Suppressor macrophage (primary cell): ENCODE results near the gene PCSK6.
"Not testable (repeated sequence)": the region's sequence is repeated elsewhere in the genome, so short reads cannot be mapped to it uniquely, and the experiment has no call there.

Source experiments
- DNase-seq, 4 experiments: peaks; one replicate each; pipeline ENCODE4 v3.0.0-alpha.2; 2020 to 2022

Gene PCSK6

GRCh38 chr15:101458908-101459578, 30.5 kb downstream of the PCSK6 start:
- peak in 2 of 4 experiments; percentile 16 to 53 for DNase-seq

DNA sequence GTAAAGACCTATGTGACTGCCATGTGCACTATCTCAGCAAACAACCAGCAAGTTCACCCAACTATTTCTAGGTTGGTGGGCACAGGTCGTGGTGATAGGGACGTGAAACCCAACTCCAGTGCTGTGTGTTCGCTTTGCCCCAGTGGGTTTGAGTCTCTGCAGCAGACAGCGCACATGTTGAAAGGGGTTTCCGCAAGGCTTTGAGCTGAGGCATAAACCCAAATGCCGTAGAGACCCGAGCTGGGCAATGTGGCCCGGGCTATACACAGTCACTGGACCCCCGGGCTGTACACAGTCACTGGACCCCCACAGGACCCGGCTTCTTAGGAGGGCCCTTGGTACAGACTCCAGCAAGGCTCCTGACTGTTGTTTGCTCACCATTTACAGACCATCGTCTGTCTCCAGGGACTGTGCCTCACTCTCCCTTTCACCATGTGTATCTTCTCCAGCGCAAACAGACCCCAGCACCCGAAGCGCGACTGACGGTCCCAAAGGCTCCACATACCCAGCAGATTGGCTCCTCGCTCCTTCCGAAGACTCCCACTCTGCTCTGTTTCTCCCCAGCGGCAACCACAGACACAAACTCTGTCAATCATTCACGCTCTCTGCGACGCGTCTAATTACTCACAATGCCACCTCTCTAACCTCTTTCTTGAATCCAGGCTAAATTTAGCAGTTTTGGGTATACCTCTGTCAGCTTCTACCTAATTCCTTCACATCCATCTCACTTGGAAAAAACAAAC, 31.2 kb downstream of the PCSK6 start:
- no peak for DNase-seq

DNA sequence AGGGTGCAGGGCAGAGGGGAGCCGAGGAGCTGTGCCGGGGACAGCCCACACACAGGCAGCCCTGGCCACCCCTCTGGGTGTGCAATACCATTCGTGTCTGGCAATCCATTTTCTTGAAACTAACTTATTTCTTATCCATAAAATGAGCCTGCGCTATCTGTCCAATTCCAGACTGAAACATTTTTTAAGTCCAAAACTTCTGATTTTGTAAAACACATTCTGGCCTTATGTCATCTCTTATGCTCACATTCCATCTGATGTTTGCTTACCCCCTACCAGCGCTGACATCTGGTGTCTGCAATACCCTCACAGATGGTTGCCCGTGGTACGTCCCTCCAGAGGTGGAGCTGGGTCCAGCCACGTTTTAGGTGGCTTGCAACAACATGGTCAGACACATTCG, 31.8 kb downstream of the PCSK6 start:
- no peak for DNase-seq

DNA sequence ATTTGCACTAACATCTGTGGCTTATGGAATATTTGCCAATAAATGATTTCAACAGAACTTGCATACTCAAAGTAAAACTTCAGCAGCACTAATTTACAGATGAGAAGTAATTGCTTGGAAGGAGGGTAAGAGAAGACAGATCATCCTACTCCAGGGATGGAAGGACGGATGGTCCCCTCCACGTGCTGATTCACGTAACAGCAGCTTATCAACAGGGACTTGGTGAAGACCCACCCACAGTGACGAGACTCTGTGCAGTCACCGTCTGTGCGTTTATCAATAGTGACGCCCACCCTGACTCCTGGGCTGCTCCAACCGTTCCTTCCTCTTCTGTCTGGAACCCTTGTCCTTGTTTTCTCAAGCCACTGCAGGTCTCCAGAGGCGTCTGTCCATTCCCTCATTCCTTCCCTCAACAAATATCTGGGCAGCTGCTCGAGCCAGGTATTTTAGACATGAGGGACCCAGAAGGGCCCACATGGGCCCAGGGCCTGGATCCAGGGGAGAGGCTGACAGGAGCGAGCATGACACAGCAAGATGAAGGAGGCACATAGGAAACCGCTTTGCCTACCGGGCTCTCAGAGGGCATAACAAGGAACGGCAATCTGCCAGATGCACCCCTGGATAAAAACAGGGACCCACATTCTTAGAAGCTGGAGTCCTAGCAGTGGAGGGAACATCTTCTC, 33.3 kb downstream of the PCSK6 start:
- peak; percentile 15 to 49 (median 45) for DNase-seq

DNA sequence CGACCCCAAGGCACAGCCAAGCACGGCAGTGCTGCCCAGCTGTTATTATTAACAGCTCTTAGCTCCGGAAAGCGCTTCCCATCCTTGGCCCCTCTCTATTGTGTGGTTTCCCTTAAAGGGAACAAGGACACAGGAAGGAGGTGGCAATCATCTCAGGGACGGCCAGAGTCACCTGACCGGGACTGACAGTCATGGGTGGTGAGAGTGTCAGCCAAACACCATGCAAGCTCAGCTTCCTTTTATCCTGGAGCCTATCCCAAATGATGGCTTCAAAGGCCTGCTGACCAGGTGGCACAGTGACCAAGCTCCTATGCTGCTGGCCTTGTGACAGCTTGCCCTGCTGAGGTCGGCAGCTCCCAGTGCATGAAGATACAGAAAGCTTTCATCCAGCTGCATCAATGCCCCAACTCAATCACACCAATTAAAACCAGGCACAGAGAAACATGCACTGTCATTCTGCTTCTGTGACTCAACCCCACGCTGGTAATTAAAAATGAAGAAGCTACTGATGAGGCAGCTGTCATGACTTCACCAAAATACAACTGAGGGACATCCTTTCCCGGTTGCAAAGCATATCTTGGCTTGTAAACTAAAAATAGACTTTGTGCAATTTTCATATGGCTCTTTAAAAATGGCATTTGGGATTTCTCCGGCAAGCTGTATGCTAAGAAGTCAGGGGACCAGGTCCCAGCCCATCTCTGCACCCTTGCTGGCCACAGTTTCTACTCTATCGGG, 34.0 kb downstream of the PCSK6 start:
- DNase-seq: peak; percentile 83 to 92 (median 89)

DNA sequence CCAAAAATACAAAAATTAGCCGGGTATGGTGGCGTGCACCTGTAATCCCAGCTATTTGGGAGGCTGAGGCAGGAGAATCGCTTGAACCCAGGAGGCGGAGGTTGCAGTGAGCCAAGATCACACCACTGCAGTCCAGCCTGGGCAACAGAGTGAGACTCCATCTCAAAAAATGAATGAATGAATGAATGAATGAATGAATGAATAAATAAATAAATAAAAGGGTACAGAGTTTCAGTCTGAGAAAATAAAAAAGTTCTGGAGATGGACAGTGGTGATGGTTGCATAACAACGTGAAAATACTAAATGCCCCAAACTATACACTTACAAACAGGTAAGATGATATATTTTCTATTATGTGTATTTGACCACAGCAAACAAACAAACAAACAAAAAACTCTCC, 34.7 kb downstream of the PCSK6 start:
- not testable (repeated sequence) for DNase-seq

DNA sequence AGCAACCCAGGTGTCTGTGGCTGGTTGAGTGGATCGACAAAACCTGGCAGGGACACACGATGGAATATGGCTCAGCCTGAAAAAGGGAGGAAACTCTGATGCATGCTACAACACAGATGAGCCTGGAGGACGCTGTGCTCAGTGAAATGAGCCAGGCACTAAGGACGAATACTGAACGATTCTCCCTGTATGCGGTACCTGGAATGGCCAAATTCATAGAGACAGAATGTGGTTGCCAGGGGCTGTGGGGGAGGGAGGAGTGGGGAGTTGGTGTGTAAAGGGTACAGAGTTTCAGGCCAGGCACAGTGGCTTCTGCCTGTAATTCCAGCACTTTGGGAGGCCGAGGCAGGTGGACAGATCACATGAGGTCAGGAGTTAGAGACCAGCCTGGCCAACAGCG, 35.1 kb downstream of the PCSK6 start:
- DNase-seq: no peak

DNA sequence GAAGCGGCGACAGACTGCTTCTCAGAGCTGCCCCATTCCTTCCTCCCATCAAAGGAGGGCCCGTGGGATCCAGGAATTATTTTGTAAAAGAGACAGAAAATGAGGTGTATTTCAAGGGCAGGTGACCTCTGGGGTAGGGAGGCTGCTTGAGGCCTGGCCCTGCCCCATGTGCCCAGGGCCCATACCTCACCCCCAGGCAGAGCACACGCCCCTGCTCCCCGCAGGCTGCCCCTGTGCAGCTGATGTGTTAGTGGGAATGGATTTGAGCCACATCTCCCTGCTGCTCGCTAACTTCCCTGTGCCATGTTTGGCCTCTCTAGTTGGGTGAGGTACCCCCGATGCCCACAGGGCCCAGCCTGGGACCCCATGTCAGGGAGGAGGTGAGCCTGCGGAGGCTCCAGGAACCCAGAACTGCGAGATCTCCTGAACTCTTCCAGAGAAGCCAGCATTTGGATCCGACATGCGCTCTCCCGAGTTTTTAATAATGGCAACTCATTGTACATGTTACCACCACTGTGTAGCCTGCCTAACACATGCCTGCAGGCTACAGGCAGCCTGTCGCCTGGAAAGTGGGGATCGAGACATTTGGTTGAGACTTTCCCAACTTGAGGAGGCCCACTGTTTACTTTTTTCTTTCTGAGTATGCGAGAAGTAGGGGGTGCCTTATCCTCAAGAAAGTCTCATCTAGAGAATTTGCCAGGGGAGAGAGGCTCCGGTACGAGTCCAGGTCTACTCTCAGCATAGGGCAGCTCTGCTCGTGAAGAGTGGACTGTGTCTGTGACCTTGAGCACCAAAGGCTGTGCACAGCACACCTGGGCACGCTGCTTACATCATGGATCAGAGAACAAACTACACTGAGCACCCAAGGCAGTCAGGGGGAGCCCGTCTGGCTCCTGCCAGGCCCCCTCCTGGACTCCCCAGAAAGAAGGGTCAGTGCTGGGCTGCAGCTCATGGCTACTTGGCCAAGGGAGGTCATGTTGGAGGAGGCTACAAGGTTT, 36.1 kb downstream of the PCSK6 start:
- no peak for DNase-seq

- no peak for DNase-seq
Measured at GRCh38 chr15:101452572-101452971, 36.9 kb downstream of the PCSK6 start.

GRCh38 chr15:101451846-101452245, 37.7 kb downstream of the PCSK6 start:
- peak in 2 of 4 experiments; percentile 58 to 71 for DNase-seq

DNA sequence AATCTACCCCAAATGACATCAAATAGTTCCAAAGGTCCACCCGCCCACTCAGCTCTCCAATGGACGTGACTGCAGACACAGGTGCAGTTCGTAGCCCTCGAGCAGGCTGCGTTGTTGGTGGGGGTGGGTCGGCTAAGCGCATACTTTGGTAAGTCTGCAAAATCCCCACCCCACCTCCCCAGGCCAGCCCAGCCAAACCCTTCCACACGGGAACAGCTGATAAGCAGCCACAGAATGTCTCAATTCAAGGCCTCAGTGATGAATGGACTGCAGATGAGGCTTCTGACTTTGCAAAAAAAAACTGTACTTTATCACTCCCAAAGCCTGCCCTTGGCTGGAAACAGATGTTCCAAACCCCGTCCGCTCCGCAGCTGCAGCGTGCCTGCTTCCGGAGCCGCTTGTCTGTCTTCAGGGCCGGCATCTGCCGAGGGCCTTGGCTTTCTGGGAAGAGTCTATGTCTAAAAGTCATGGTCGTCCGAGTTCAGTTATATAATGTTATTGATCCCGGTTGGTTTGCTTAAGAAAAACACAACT, 38.2 kb downstream of the PCSK6 start:
- DNase-seq: peak; percentile 26 to 68 (median 46)

- DNase-seq: no peak
Measured at GRCh38 chr15:101450403-101451265, 38.9 kb downstream of the PCSK6 start.

DNA sequence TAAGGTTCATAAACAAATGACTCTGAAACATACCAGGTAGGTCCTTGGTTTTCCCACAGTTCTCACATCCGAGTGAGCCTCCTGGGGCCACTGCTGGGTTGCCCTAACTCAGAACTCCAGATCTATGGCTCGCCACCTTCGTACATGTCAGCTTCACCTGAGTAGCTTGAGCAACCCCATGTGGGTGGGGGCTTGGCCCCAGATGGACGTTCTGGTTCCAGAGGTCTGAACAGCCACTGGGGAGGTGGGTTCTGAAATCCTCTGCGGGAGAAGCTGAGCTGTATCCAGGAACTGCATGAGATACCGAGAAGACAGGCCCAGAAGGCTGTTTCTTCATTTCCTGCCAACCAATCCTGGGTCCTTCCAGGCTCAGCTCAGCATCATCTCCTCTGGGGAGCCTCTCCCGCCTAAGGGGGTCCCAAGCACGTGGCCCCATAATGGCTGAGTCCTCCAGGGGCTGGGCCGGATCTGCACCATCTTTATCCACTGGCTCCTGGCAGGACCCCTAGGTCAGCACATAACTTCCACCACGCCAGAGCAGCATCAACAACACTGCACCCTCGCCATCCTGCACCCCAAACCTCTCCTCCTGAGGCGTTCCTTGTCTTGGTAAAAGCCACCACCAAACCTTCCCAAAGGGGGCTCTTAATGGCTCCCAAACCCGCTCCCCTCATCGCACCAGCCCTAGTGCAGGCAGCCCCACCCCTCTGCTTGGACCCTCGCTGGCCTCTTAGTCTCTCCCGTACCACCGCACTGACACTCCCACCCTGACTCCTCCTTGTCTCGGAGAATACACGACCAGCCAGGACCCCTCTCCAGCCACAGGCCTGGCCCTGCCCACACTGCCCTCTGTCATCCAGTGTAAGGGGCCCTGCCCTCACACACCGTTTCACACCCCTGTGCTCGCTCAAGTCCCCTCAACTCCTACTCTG, 39.8 kb downstream of the PCSK6 start:
- DNase-seq: no peak

GRCh38 chr15:101448336-101448735, 41.2 kb downstream of the PCSK6 start:
- DNase-seq: no peak

DNA sequence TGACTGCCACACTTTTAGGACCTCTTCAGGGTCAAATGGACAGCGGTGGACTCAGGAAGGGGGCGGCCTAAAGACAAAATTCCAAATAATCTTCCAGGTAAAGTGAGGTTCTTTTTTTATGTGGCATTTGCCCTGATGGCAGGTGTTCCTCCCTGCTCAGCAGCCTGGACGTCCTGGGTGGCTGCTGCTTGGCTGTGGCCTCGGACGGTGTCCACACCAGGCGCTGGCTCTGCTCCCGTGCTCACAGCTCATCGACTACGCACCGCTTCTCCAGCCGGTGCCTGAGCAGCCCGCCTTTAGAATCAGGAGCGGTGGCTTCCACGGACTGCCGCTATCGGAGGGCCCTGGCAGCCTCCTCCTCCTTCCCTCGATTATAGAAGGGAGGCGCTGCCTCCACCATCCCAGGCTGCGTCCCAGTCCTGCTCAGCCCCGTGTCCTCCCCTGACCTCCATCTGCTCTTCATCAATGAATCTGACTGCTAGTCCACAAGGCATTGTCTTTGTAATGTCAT, 41.9 kb downstream of the PCSK6 start:
- DNase-seq: no peak

- DNase-seq: no peak
Measured at GRCh38 chr15:101447168-101447533, 42.4 kb downstream of the PCSK6 start.

DNA sequence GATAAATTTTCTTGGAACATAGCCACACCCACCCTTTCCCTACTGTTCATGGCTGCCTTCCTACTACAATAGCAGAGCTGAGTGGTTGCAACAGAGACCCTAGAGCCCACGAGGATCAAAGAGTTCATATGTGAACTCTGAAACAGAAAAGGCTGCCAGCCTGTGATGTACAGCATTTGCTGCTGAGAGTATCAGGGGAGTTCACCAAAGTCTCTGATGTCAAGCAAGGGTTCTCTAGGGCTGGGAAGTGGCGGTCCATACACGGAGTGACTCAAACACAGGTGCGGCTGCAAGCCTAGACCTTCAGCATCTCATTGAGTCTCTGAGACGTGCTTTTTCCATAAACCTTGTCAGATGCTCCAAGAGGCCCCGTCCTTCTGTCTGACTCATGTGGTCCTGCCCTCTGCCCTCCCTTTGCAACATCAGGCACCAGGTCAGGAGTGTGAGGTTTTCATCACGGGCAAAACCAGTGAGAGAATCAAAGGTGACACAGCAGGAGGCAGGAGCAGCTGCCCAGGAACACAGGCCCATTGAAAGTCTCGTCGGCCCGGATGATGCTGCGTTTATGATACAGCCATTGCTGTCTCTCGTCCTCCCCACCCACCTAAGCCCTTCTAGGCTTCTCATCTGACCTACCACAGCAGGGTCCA, 42.9 kb downstream of the PCSK6 start:
- peak; percentile 21 to 54 (median 49) for DNase-seq
